Brain microvascular endothelial cell (primary cell): ENCODE data around the gene NSF.

Experiments
- DNase-seq: peaks from one replicate; pipeline ENCODE4 v3.0.0-alpha.2; 2020
- H3K27ac ChIP-seq: fragments of 250-450 bp; sonication (Bioruptor Pico); 2 replicates; pipeline ENCODE4 v1.5.1; 2020; ENCODE audit warnings: mild to moderate bottlenecking, moderate library complexity
- H3K27me3 ChIP-seq: fragments of 250-450 bp; sonication (Bioruptor Pico); replicated peaks from 2 replicates; pipeline ENCODE4 v1.5.1; 2020; ENCODE audit warnings: mild to moderate bottlenecking
- H3K36me3 ChIP-seq: fragments of 250-450 bp; sonication (Bioruptor Pico); replicated peaks from 2 replicates; pipeline ENCODE4 v1.5.1; 2020; ENCODE audit warnings: mild to moderate bottlenecking
- H3K4me3 ChIP-seq: 2 replicates; pipeline ENCODE4 v1.5.1; 2011; ENCODE audit warnings: low read depth, mild to moderate bottlenecking, control low read depth, low read length, moderate library complexity
- in situ Hi-C: cut with HindIII; loops from 2 replicates; pipeline ENCODE4 v1.10.0; 2017; ENCODE audit warnings: low sequenced_read_pairs, low pct_ligation_motif_present
- TF ChIP-seq, protein P1 (sequence below): IDR thresholded peaks from 2 replicates; pipeline ENCODE4 v1.5.1; 2011; ENCODE audit warnings: low read depth, mild to moderate bottlenecking, moderate library complexity, low read length, control low read depth, inconsistent platforms; ENCODE audit errors: missing control alignments

Gene NSF

DNA sequence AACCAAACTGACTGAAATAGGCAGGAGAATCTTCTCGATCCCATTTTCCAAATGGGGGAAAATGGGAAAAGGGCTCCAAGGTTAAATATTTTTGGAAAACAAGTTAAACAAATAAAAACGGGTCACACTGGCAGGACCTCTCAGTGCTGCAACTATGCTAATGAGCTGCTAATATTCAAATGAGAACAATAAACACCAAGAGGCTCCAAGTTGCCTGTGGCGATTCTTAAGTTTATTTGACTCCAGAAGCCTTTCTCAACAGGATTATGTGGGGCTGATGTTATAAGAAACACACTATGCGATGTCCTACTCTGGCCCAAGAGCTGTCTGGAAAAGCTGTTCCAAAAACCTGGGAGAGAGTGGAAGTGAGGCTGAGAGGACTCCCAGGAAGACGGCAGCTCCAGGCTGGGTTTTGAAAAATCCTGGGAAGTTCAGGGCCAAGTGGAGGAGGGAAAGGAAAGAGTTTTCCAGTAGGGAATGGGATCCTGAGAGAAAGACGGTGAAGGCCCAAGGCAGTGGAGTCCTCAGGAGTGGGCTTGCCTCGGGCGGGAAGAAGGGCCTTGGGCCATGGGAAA, 206.6 kb downstream of the NSF start:
- H3K4me3 ChIP-seq = no peak overlapping the region
- no peak overlapping the region for H3K27ac ChIP-seq
- H3K36me3 ChIP-seq = no peaks in the 10 kb centered on the region
- TF ChIP-seq, protein P1, sequence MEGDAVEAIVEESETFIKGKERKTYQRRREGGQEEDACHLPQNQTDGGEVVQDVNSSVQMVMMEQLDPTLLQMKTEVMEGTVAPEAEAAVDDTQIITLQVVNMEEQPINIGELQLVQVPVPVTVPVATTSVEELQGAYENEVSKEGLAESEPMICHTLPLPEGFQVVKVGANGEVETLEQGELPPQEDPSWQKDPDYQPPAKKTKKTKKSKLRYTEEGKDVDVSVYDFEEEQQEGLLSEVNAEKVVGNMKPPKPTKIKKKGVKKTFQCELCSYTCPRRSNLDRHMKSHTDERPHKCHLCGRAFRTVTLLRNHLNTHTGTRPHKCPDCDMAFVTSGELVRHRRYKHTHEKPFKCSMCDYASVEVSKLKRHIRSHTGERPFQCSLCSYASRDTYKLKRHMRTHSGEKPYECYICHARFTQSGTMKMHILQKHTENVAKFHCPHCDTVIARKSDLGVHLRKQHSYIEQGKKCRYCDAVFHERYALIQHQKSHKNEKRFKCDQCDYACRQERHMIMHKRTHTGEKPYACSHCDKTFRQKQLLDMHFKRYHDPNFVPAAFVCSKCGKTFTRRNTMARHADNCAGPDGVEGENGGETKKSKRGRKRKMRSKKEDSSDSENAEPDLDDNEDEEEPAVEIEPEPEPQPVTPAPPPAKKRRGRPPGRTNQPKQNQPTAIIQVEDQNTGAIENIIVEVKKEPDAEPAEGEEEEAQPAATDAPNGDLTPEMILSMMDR = no peak
- H3K27me3 ChIP-seq = peaks cover 10% of the 10 kb centered on the region
- no peak for DNase-seq
- in situ Hi-C loops = no loop called here

DNA sequence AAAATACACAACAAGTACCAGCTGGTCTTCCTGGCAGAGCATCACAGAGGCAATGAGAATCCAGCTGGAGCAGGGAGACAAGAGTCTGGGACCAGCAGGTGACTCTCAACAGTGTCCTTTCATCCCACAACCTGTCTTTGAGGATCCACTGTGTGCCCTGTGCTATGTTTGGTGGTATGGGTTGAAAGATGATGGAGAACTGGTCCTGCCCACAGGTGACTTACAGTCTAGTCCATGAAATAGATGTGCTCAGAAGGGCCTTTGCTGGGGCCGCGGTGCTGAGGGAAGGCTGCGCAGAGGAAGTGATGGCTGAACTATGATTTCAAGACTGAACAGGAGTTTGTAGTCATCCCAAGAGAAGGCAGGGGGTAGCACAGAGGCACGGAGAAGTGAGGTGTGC, 210.1 kb downstream of the NSF start:
- DNase-seq = no peak
- Histone ChIP-seq H3K27me3 (peaks cover 2% of the 10 kb centered on the region), H3K36me3 (no peaks in the 10 kb centered on the region), H3K4me3 (no peak overlapping the region), H3K27ac (no peak overlapping the region)
- in situ Hi-C loops = no loop called here
- TF ChIP-seq, protein P1 = no peak

DNA sequence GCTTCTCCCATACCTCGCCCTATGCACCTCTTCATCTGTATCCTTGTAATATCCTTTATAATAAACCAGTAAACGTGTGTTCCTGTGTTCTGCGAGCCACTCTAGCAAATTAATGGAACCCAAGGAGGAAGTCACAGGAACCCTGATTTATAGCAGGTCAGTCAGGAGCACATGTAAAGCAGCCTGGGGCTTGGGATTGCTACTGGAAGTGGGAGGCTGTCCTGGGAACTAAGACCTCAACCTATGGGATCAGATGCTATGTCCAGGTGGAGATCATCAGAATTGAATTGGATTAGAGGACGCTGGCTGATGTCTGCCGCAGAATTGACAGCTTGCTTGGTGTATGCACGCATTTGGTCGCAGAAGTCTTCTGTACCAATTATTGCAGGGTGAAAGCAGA, 212.3 kb downstream of the NSF start:
- in situ Hi-C loops = no loop called here
- no peak overlapping the region for H3K27ac ChIP-seq
- H3K4me3 ChIP-seq = no peak overlapping the region
- H3K27me3 ChIP-seq = peaks cover 3% of the 10 kb centered on the region
- DNase-seq = no peak
- no peaks in the 10 kb centered on the region for H3K36me3 ChIP-seq
- TF ChIP-seq, protein P1 = no peak

DNA sequence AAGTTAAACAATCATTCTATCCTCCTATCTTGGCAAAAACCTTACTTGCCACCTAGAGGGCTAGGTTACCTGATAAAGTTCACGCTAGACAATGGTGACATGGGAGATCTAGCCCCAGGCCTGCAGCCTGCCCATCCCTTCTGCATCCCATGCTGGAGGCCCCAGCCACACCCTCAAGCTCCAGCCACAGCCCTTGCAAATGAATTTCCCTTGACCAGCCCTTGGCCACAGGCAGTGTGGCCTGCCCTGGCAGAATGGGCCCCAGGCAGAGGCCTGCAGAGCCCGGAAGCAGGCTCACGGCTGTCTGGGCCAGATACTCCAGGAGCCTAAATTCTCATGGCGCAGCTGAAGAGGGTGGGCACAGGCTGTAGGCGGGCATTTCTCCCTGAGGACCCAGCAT, 213.1 kb downstream of the NSF start:
- in situ Hi-C loops = no loop called here
- TF ChIP-seq, protein P1 = no peak
- DNase-seq = no peak
- no peak overlapping the region for H3K4me3 ChIP-seq
- peaks cover 3% of the 10 kb centered on the region for H3K27me3 ChIP-seq
- H3K36me3 ChIP-seq = no peaks in the 10 kb centered on the region
- H3K27ac ChIP-seq = no peak overlapping the region

DNA sequence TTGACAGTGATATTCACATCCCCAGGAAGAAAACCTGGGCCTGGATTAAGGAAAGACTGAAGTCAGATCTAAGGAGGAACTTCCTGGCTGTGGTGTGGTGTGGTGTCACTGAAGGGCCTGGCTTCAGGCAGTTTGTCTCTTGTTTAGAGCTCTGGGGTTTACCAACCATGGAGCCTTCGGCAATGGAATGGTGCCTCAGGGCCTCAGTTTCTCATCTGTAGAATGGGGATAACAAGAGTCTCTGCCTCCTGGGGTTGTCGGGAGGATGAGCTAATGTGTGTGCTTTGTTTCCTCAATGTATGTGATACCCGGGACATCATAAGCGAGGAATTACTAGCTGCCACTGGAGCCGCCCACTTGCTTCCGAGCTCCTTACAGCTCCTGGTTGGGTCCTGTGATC, 215.3 kb downstream of the NSF start:
- TF ChIP-seq, protein P1 = no peak
- Histone ChIP-seq H3K36me3 (no peaks in the 10 kb centered on the region), H3K27me3 (peaks cover 3% of the 10 kb centered on the region), H3K27ac (no peak overlapping the region), H3K4me3 (no peak overlapping the region)
- no peak for DNase-seq
- in situ Hi-C loops = no loop called here
